DOHH2 (cell line): ENCODE results near the gene SMC1A.

Experiments
- H3F3A ChIP-seq: fragments of 200-600 bp; sonication (generic), shearing (Covaris generic); 2 replicates; pipeline ENCODE4 v1.6.0; 2016; ENCODE audit warnings: antibody characterized with exemption, mild to moderate bottlenecking; ENCODE audit not compliant: control insufficient read depth, insufficient read depth
- H3K27ac ChIP-seq: fragments of 200-600 bp; sonication (generic); 2 replicates; pipeline ENCODE4 v1.5.1; 2014; ENCODE audit warnings: low read depth, mild to moderate bottlenecking, low read length, moderate library complexity
- H3K27me3 ChIP-seq: fragments of 200-600 bp; sonication (generic); 2 replicates; pipeline ENCODE4 v1.6.1; 2014; ENCODE audit warnings: mild to moderate bottlenecking, low read length, mixed read lengths; ENCODE audit not compliant: control insufficient read depth
- H3K36me3 ChIP-seq: fragments of 200-600 bp; sonication (generic); 2 replicates; pipeline ENCODE4 v1.6.1; 2014; ENCODE audit warnings: mild to moderate bottlenecking, low read length, moderate library complexity, mixed read lengths; ENCODE audit not compliant: control insufficient read depth
- H3K4me1 ChIP-seq: fragments of 200-600 bp; sonication (generic); 2 replicates; pipeline ENCODE4 v1.6.1; 2014; ENCODE audit warnings: mild to moderate bottlenecking, low read length, mixed read lengths; ENCODE audit not compliant: control insufficient read depth
- H3K4me2 ChIP-seq: fragments of 200-600 bp; sonication (generic); 2 replicates; pipeline ENCODE4 v1.6.0; 2014; ENCODE audit warnings: mild to moderate bottlenecking, low read length, moderate library complexity
- H3K4me3 ChIP-seq: fragments of 200-600 bp; sonication (generic); 2 replicates; pipeline ENCODE4 v1.5.1; 2014; ENCODE audit warnings: mild to moderate bottlenecking, low read length, mixed read lengths
- H3K79me2 ChIP-seq: fragments of 200-600 bp; sonication (generic); 2 replicates; pipeline ENCODE4 v1.6.1; 2014; ENCODE audit warnings: mild to moderate bottlenecking, low read length, mixed read lengths; ENCODE audit not compliant: control insufficient read depth
- H3K9me2 ChIP-seq: fragments of 200-600 bp; sonication (generic); replicated peaks from 2 replicates; pipeline ENCODE4 v1.6.1; 2014; ENCODE audit warnings: mild to moderate bottlenecking, low read length, mixed read lengths; ENCODE audit not compliant: control insufficient read depth
- H3K9me3 ChIP-seq: fragments of 200-600 bp; sonication (generic); 2 replicates; pipeline ENCODE4 v1.6.1; 2014; ENCODE audit warnings: antibody characterized with exemption, low read length, mixed read lengths; ENCODE audit not compliant: control insufficient read depth, insufficient read depth
- H4K20me1 ChIP-seq: fragments of 200-600 bp; sonication (generic); 2 replicates; pipeline ENCODE4 v1.6.0; 2014; ENCODE audit warnings: low read depth, mild to moderate bottlenecking, antibody characterized with exemption, low read length, moderate library complexity; ENCODE audit not compliant: control insufficient read depth, insufficient read depth
- EZH2phosphoT487 ChIP-seq: fragments of 200-600 bp; sonication (generic); IDR thresholded peaks from 2 replicates; pipeline ENCODE4 v1.6.1; 2017; ENCODE audit warnings: borderline replicate concordance, mild to moderate bottlenecking, antibody characterized with exemption, low read length, moderate library complexity, mixed read lengths
- TF ChIP-seq, protein P1 (sequence below): fragments of 200-600 bp; sonication (generic); IDR thresholded peaks from one replicate; pipeline ENCODE4 v1.5.1; 2014; ENCODE audit warnings: antibody characterized with exemption, mild to moderate bottlenecking, low read depth, low read length; ENCODE audit not compliant: poor library complexity, severe bottlenecking

Gene SMC1A

DNA sequence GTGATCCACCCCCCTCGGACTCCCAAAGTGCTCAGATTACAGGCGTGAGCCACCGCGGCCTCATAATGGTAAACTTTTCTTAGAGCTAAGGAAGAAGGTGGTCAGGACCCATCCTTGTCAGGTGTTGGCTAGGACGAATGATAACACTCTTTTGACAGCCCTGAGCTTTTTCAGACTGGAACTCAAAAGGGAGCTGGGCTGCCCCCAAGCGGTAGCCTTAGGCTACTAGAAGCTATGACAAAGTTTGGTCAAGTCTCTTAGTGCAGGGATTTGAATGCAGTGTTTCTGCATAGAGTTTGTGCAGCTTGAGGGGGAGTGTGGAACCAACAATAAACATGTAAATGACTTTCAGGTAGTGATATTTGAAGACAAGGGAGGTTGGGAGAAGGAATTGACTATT is 23.5 kb upstream of the SMC1A start:
- TF ChIP-seq, protein P1, sequence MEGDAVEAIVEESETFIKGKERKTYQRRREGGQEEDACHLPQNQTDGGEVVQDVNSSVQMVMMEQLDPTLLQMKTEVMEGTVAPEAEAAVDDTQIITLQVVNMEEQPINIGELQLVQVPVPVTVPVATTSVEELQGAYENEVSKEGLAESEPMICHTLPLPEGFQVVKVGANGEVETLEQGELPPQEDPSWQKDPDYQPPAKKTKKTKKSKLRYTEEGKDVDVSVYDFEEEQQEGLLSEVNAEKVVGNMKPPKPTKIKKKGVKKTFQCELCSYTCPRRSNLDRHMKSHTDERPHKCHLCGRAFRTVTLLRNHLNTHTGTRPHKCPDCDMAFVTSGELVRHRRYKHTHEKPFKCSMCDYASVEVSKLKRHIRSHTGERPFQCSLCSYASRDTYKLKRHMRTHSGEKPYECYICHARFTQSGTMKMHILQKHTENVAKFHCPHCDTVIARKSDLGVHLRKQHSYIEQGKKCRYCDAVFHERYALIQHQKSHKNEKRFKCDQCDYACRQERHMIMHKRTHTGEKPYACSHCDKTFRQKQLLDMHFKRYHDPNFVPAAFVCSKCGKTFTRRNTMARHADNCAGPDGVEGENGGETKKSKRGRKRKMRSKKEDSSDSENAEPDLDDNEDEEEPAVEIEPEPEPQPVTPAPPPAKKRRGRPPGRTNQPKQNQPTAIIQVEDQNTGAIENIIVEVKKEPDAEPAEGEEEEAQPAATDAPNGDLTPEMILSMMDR: peak; percentile 61
- TF ChIP-seq EZH2phosphoT487: no peak
- no peaks in the 10 kb centered on the region for H3K9me2 ChIP-seq
- H3K27me3 ChIP-seq: no peaks in the 10 kb centered on the region
- no peaks in the 10 kb centered on the region for H3K79me2 ChIP-seq
- H3K27ac ChIP-seq: no peak overlapping the region
- no peaks in the 10 kb centered on the region for H3F3A ChIP-seq
- no peaks in the 10 kb centered on the region for H4K20me1 ChIP-seq
- H3K36me3 ChIP-seq: no peaks in the 10 kb centered on the region
- peaks cover 10% of the 10 kb centered on the region for H3K4me1 ChIP-seq
- no peak overlapping the region for H3K4me2 ChIP-seq
- no peaks in the 10 kb centered on the region for H3K9me3 ChIP-seq
- no peak overlapping the region for H3K4me3 ChIP-seq

DNA sequence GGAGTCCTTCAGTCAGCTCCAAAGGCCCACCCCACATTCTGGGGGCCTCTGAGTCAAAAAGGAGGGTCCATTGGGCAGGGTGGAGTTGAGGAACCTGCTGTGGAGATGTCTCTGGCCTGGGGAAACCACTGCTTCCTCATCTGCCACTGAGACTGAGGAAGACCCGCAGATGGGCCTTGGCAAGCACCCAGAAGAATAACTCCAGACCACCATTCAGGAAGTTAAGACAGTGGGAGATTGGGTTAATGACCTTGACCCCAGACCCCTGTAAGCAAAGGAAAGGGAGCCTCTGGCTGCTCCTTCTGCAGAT is 19.8 kb upstream of the SMC1A start:
- Histone ChIP-seq H3K9me3 (no peaks in the 10 kb centered on the region), H3K4me2 (peak overlapping the region; percentile 76), H3K4me1 (peaks cover 10% of the 10 kb centered on the region), H3K27me3 (no peaks in the 10 kb centered on the region), H4K20me1 (no peaks in the 10 kb centered on the region), H3K36me3 (no peaks in the 10 kb centered on the region), H3K79me2 (no peaks in the 10 kb centered on the region), H3F3A (no peaks in the 10 kb centered on the region), H3K4me3 (peak overlapping the region; percentile 81), H3K27ac (no peak overlapping the region), H3K9me2 (no peaks in the 10 kb centered on the region)
- TF ChIP-seq EZH2phosphoT487: no peak
- TF ChIP-seq, protein P1: no peak

DNA sequence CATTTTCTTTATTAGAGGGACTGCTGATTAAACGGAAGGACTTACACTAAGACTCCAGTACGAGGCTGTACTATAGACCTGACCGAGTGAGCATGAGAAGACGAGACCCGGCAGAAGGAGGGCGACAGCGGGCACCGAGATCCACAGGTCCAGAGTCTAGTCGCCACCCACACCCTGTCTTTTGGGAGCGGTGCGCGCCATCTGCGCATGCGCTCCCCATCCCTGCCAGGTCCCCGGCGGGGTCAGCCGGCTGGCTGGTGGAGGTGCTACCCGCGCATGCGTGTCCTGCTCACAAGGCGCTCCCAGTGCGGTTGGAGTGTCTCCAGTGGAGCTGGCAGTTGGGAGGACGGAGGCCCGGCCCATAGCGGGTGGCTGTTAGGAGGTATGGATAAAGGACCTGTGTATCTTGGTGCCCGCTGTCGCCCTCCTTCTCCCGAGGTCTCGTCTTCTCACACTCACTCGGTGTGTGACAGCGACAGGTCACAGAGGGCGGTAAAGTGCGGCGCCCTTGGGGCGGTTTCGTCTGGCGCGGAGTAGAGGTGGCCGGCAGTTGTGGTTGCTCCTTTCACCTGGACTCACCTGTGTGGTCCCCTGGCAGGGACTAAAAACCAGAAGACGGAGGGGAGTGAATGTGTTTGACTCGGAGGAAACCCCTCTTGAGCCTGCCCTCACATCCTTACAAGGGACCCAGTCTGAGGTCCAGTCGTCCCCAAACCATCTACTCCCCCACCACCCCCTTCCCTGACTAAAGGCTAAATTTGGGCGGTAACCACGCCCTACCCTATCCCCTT is 19.3 kb upstream of the SMC1A start:
- Histone ChIP-seq H3K27me3 (no peaks in the 10 kb centered on the region), H4K20me1 (no peaks in the 10 kb centered on the region), H3K36me3 (no peaks in the 10 kb centered on the region), H3K4me2 (peak overlapping the region; percentile 76), H3K4me3 (peak overlapping the region; percentile 81), H3K9me2 (no peaks in the 10 kb centered on the region), H3F3A (no peaks in the 10 kb centered on the region), H3K4me1 (peaks cover 10% of the 10 kb centered on the region), H3K79me2 (no peaks in the 10 kb centered on the region), H3K27ac (no peak overlapping the region), H3K9me3 (no peaks in the 10 kb centered on the region)
- TF ChIP-seq, protein P1: no peak
- TF ChIP-seq EZH2phosphoT487: no peak
